ENCODE data around the gene NCAPH2.

DNA sequence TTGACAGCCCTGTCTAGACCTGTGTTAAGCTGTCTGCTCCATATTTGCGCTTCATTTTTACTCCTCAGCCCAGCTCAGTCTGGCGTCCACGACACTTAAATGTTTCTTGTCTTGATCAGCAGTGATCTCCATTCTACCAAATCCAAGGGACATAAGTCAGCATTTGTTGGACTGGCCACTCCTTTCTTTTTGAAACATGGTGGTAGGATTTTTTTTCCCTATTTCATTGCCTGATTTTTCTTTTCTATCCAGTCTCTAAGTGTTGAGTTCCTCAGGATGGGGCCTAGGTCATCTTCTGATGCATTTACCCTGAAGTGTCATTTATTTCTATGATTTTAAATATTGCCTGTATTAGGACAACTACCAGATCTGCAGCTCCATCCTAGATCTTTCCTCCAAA, 873 bp downstream of the NCAPH2 start:
- TF ChIP-seq, protein P1, sequence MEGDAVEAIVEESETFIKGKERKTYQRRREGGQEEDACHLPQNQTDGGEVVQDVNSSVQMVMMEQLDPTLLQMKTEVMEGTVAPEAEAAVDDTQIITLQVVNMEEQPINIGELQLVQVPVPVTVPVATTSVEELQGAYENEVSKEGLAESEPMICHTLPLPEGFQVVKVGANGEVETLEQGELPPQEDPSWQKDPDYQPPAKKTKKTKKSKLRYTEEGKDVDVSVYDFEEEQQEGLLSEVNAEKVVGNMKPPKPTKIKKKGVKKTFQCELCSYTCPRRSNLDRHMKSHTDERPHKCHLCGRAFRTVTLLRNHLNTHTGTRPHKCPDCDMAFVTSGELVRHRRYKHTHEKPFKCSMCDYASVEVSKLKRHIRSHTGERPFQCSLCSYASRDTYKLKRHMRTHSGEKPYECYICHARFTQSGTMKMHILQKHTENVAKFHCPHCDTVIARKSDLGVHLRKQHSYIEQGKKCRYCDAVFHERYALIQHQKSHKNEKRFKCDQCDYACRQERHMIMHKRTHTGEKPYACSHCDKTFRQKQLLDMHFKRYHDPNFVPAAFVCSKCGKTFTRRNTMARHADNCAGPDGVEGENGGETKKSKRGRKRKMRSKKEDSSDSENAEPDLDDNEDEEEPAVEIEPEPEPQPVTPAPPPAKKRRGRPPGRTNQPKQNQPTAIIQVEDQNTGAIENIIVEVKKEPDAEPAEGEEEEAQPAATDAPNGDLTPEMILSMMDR (IDR thresholded peaks at IDR 0.05): no peak
- TF ChIP-seq POLR2A (IDR thresholded peaks at IDR 0.05): no peak
